ENCODE data around the gene CTDP1. TPM values are rescaled to one million over a fixed set of nuclear protein-coding genes. Genes with fewer than 3 reads are reported as not detected.
"Not testable (repeated sequence)": the region's sequence is repeated elsewhere in the genome, so short reads cannot be mapped to it uniquely, and the experiment has no call there.

CTDP1 gene
- total RNA-seq, 2 experiments from 2014 or later = 69.0 to 79.6 TPM

- Histone ChIP-seq H3K9me3 (ENCODE audit: control insufficient read depth in 1 of 2, insufficient read depth in 1 of 2, low read length in 2 of 2) (peaks cover 0 to 17% of the 10 kb centered on the region in 2 experiments), H3K27ac (ENCODE audit: low read depth in 1 of 2, low read length in 2 of 2) (no peak overlapping the region), H3K36me3 (ENCODE audit: insufficient read depth, low read length) (peaks cover 91% of the 10 kb centered on the region), H3K4me3 (ENCODE audit: low read length) (no peak overlapping the region), H3K27me3 (ENCODE audit: control insufficient read depth in 1 of 2, insufficient read depth in 2 of 2, low read length in 2 of 2) (no peaks in the 10 kb centered on the region), H3K4me1 (ENCODE audit: insufficient read depth, low read length) (no peaks in the 10 kb centered on the region)
- TF ChIP-seq CTCF (IDR thresholded peaks at IDR 0.05) = no peak
- Mint-ChIP-seq H3K36me3 (ENCODE audit: low read depth) (peaks cover 77% of the 10 kb centered on the region), H3K27ac (peak overlapping the region; percentile 53), H3K4me3 (no peak overlapping the region), H3K27me3 (no peaks in the 10 kb centered on the region), H3K9me3 (no peaks in the 10 kb centered on the region), H3K4me1 (ENCODE audit: low read depth) (no peaks in the 10 kb centered on the region)
- DNase-seq (no peak), ATAC-seq (ENCODE audit: poor library complexity) (no peak)
- intact Hi-C loops (cut with DNase I, micrococcal nuclease) = no loop called here
- POLR2A ChIA-PET = no interaction called here
- CTCF ChIA-PET = no interaction called here
These were observed 39.4 kb downstream of the CTDP1 start for GRCh38 chr18:79718878-79719477.

DNA sequence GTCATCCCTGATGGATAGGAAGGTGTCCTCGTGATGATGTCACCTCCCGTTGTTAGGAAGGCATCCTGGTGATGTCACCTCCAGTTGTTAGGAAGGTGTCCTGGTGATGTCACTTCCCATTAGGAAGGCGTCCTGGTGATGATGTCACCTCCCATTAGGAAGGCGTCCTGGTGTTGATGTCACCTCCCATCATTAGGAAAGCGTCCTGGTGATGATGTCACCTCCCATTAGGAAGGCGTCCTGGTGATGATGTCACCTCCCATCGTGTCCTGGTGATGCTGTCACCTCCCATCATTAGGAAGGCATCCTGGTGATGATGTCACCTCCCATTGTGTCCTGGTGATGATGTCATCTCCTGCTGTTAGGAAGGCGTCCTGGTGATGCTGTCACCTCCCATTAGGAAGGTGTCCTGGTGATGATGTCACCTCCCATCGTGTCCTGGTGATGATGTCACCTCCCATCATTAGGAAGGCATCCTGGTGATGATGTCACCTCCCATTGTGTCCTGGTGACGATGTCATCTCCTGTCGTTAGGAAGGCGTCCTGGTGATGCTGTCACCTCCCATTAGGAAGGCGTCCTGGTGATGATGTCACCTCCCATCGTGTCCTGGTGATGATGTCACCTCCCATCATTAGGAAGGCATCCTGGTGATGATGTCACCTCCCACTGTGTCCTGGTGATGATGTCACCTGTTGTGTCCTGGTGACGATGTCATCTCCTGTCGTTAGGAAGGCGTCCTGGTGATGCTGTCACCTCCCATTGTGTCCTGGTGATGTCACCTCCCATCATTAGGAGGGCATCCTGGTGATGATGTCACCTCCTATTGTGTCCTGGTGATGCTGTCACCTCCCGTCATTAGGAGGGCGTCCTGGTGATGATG is 40.1 kb downstream of the CTDP1 start:
- intact Hi-C loops (cut with DNase I, micrococcal nuclease) = not testable (repeated sequence)

DNA sequence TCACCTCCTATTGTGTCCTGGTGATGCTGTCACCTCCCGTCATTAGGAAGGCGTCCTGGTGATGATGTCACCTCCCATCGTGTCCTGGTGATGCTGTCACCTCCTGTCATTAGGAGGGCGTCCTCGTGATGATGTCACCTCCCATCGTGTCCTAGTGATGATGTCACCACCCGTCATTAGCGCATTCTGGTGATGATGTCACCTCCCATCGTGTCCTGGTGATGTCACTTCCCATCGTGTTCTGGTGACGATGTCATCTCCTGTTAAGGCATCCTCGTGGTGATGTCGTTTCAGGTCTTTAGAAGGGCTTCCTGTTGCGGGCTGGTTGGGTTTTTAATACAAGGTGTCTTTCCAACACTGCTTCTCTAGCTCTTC is 40.7 kb downstream of the CTDP1 start:
- Mint-ChIP-seq H3K36me3 (ENCODE audit: low read depth) (peaks cover 86% of the 10 kb centered on the region), H3K27me3 (no peaks in the 10 kb centered on the region), H3K27ac (peak overlapping the region; percentile 33), H3K4me1 (ENCODE audit: low read depth) (no peaks in the 10 kb centered on the region), H3K4me3 (no peak overlapping the region), H3K9me3 (no peaks in the 10 kb centered on the region)
- TF ChIP-seq CTCF (IDR thresholded peaks at IDR 0.05) = no peak
- Histone ChIP-seq H3K9me3 (ENCODE audit: control insufficient read depth in 1 of 2, insufficient read depth in 1 of 2, low read length in 2 of 2) (peaks cover 0 to 15% of the 10 kb centered on the region in 2 experiments), H3K27ac (ENCODE audit: low read depth in 1 of 2, low read length in 2 of 2) (no peak overlapping the region), H3K4me3 (ENCODE audit: low read length) (no peak overlapping the region), H3K27me3 (ENCODE audit: control insufficient read depth in 1 of 2, insufficient read depth in 2 of 2, low read length in 2 of 2) (no peaks in the 10 kb centered on the region), H3K4me1 (ENCODE audit: insufficient read depth, low read length) (no peaks in the 10 kb centered on the region), H3K36me3 (ENCODE audit: insufficient read depth, low read length) (peaks cover 88% of the 10 kb centered on the region)
- POLR2A ChIA-PET = no interaction called here
- ATAC-seq (ENCODE audit: poor library complexity) (no peak), DNase-seq (peak in 1 of 14 experiments; percentile 11)
- CTCF ChIA-PET = no interaction called here
- intact Hi-C loops (cut with DNase I, micrococcal nuclease) = no loop called here

More for the DNA sequence above, 40.1 kb downstream of the CTDP1 start:
- H3K4me3 Mint-ChIP-seq; H3K9me3 Mint-ChIP-seq; H3K27me3 ChIP-seq (ENCODE audit: control insufficient read depth in 1 of 2, insufficient read depth in 2 of 2, low read length in 2 of 2); H3K27ac ChIP-seq (ENCODE audit: low read depth in 1 of 2, low read length in 2 of 2); ATAC-seq (ENCODE audit: poor library complexity); H3K27me3 Mint-ChIP-seq; H3K4me3 ChIP-seq (ENCODE audit: low read length); POLR2A ChIA-PET; CTCF ChIA-PET; H3K4me1 Mint-ChIP-seq (ENCODE audit: low read depth); DNase-seq; H3K4me1 ChIP-seq (ENCODE audit: insufficient read depth, low read length): not testable (repeated sequence)
- H3K36me3 ChIP-seq (ENCODE audit: insufficient read depth, low read length) = peaks cover 89% of the 10 kb centered on the region
- H3K9me3 ChIP-seq (ENCODE audit: control insufficient read depth in 1 of 2, insufficient read depth in 1 of 2, low read length in 2 of 2) = peaks cover 0 to 17% of the 10 kb centered on the region in 2 experiments
- peaks cover 85% of the 10 kb centered on the region for H3K36me3 Mint-ChIP-seq (ENCODE audit: low read depth)
- H3K27ac Mint-ChIP-seq = peak overlapping the region; percentile 53
